ENCODE data around the gene ARHGAP15.

The ARHGAP15 gene

GRCh38 chr2:143401861-143402260 lies 272.6 kb downstream of the ARHGAP15 start:
- Histone ChIP-seq H3K4me2 (ENCODE audit: low read depth, low read length) (no peak overlapping the region), H3K79me2 (ENCODE audit: low read length) (no peaks in the 10 kb centered on the region), H3K27me3 (replicated peaks; ENCODE audit: insufficient read depth, low read length) (no peaks in the 10 kb centered on the region), H3K36me3 (replicated peaks; ENCODE audit: insufficient read depth, low read length) (no peaks in the 10 kb centered on the region), H2AFZ (ENCODE audit: low read length) (no peak overlapping the region), H3K9me2 (replicated peaks; ENCODE audit: insufficient read depth, low read length) (no peaks in the 10 kb centered on the region), H4K20me1 (ENCODE audit: insufficient read depth, low read length) (no peaks in the 10 kb centered on the region), H3K4me3 (ENCODE audit: low read length) (no peak overlapping the region), H3K4me1 (ENCODE audit: low read length) (no peaks in the 10 kb centered on the region), H3K9me3 (replicated peaks; ENCODE audit: insufficient read depth, low read length) (no peaks in the 10 kb centered on the region), H3K27ac (ENCODE audit: low read length) (no peak overlapping the region), H3K9ac (ENCODE audit: low read length) (no peak overlapping the region), H3F3A (ENCODE audit: insufficient read depth, low read length) (no peaks in the 10 kb centered on the region)
- TF ChIP-seq EZH2 (optimal IDR thresholded peaks at IDR 0.05; ENCODE audit: low read depth, low read length) (no peak), CTCF (IDR thresholded peaks at IDR 0.05; ENCODE audit: low read length) (no peak), EZH2phosphoT487 (IDR thresholded peaks at IDR 0.05; ENCODE audit: low read length) (no peak)
- DNase-seq, result no peak

- Histone ChIP-seq H3K79me2 (ENCODE audit: low read length) (no peaks in the 10 kb centered on the region), H3K9ac (ENCODE audit: low read length) (no peak overlapping the region), H3K4me3 (ENCODE audit: low read length) (no peak overlapping the region), H3K36me3 (replicated peaks; ENCODE audit: insufficient read depth, low read length) (no peaks in the 10 kb centered on the region), H3K4me2 (ENCODE audit: low read depth, low read length) (no peak overlapping the region), H4K20me1 (ENCODE audit: insufficient read depth, low read length) (no peaks in the 10 kb centered on the region), H3K27ac (ENCODE audit: low read length) (no peak overlapping the region), H3K4me1 (ENCODE audit: low read length) (no peaks in the 10 kb centered on the region), H3K9me2 (replicated peaks; ENCODE audit: insufficient read depth, low read length) (no peaks in the 10 kb centered on the region), H3K9me3 (replicated peaks; ENCODE audit: insufficient read depth, low read length) (no peaks in the 10 kb centered on the region), H2AFZ (ENCODE audit: low read length) (no peak overlapping the region), H3F3A (ENCODE audit: insufficient read depth, low read length) (no peaks in the 10 kb centered on the region), H3K27me3 (replicated peaks; ENCODE audit: insufficient read depth, low read length) (no peaks in the 10 kb centered on the region)
- no peak for TF ChIP-seq CTCF (IDR thresholded peaks at IDR 0.05; ENCODE audit: low read length)
- TF ChIP-seq EZH2 (optimal IDR thresholded peaks at IDR 0.05; ENCODE audit: low read depth, low read length), result no peak
- no peak for TF ChIP-seq EZH2phosphoT487 (IDR thresholded peaks at IDR 0.05; ENCODE audit: low read length)
- DNase-seq, result no peak
These were observed 273.2 kb downstream of the ARHGAP15 start for GRCh38 chr2:143402451-143402850.

- H3K79me2 ChIP-seq (ENCODE audit: low read length), result no peaks in the 10 kb centered on the region
- H2AFZ ChIP-seq (ENCODE audit: low read length), result no peak overlapping the region
- H3K36me3 ChIP-seq (replicated peaks; ENCODE audit: insufficient read depth, low read length), result no peaks in the 10 kb centered on the region
- no peaks in the 10 kb centered on the region for H3K9me2 ChIP-seq (replicated peaks; ENCODE audit: insufficient read depth, low read length)
- no peak overlapping the region for H3K4me3 ChIP-seq (ENCODE audit: low read length)
- H3K9ac ChIP-seq (ENCODE audit: low read length), result no peak overlapping the region
- no peaks in the 10 kb centered on the region for H3F3A ChIP-seq (ENCODE audit: insufficient read depth, low read length)
- H3K4me2 ChIP-seq (ENCODE audit: low read depth, low read length), result no peak overlapping the region
- no peak overlapping the region for H3K27ac ChIP-seq (ENCODE audit: low read length)
- TF ChIP-seq EZH2 (optimal IDR thresholded peaks at IDR 0.05; ENCODE audit: low read depth, low read length) (no peak), CTCF (IDR thresholded peaks at IDR 0.05; ENCODE audit: low read length) (no peak), EZH2phosphoT487 (IDR thresholded peaks at IDR 0.05; ENCODE audit: low read length) (no peak)
- no peaks in the 10 kb centered on the region for H3K9me3 ChIP-seq (replicated peaks; ENCODE audit: insufficient read depth, low read length)
- no peak for DNase-seq
- H3K4me1 ChIP-seq (ENCODE audit: low read length), result no peaks in the 10 kb centered on the region
- H3K27me3 ChIP-seq (replicated peaks; ENCODE audit: insufficient read depth, low read length), result no peaks in the 10 kb centered on the region
- H4K20me1 ChIP-seq (ENCODE audit: insufficient read depth, low read length), result no peaks in the 10 kb centered on the region
These were observed 281.1 kb downstream of the ARHGAP15 start for GRCh38 chr2:143410082-143410897.

All from MM.1S (cell line).